WI38 (cell line): Measurements from ENCODE around the gene ZSCAN5C.

ENCODE experiments used
- H3K4me3 ChIP-seq: 2 replicates; pipeline ENCODE4 v1.5.1; 2011; ENCODE audit warnings: low read depth, mild to moderate bottlenecking, control low read depth, low read length
- CTCF ChIP-seq: IDR thresholded peaks from 2 replicates; pipeline ENCODE4 v1.5.1; 2012; ENCODE audit warnings: low read depth, mild to moderate bottlenecking, control low read depth, low read length

Gene ZSCAN5C

GRCh38 chr19:56159009-56159559 is 43.0 kb upstream of the ZSCAN5C start:
- no peak for TF ChIP-seq CTCF
- H3K4me3 ChIP-seq, result no peak overlapping the region

GRCh38 chr19:56159622-56160271 is 42.3 kb upstream of the ZSCAN5C start:
- no peak for TF ChIP-seq CTCF
- H3K4me3 ChIP-seq, result no peak overlapping the region

GRCh38 chr19:56161534-56161933 is 40.5 kb upstream of the ZSCAN5C start:
- no peak for TF ChIP-seq CTCF
- no peak overlapping the region for H3K4me3 ChIP-seq

- no peak for TF ChIP-seq CTCF
- H3K4me3 ChIP-seq, result no peak overlapping the region
Measured at GRCh38 chr19:56162258-56162657, 39.8 kb upstream of the ZSCAN5C start.

- no peak for TF ChIP-seq CTCF
- H3K4me3 ChIP-seq, result no peak overlapping the region
Measured at GRCh38 chr19:56163097-56163496, 39.0 kb upstream of the ZSCAN5C start.

GRCh38 chr19:56167064-56167578 is 35.0 kb upstream of the ZSCAN5C start:
- no peak overlapping the region for H3K4me3 ChIP-seq
- no peak for TF ChIP-seq CTCF

- no peak overlapping the region for H3K4me3 ChIP-seq
Measured at GRCh38 chr19:56170261-56170660, 31.8 kb upstream of the ZSCAN5C start.

More at GRCh38 chr19:56170261-56170660, 31.8 kb upstream of the ZSCAN5C start:
- no peak for TF ChIP-seq CTCF
